ENCODE results near the gene KAT14. TPM values are rescaled to one million over a fixed set of nuclear protein-coding genes. Genes with fewer than 3 reads are reported as not detected.

Gene KAT14, protein sequence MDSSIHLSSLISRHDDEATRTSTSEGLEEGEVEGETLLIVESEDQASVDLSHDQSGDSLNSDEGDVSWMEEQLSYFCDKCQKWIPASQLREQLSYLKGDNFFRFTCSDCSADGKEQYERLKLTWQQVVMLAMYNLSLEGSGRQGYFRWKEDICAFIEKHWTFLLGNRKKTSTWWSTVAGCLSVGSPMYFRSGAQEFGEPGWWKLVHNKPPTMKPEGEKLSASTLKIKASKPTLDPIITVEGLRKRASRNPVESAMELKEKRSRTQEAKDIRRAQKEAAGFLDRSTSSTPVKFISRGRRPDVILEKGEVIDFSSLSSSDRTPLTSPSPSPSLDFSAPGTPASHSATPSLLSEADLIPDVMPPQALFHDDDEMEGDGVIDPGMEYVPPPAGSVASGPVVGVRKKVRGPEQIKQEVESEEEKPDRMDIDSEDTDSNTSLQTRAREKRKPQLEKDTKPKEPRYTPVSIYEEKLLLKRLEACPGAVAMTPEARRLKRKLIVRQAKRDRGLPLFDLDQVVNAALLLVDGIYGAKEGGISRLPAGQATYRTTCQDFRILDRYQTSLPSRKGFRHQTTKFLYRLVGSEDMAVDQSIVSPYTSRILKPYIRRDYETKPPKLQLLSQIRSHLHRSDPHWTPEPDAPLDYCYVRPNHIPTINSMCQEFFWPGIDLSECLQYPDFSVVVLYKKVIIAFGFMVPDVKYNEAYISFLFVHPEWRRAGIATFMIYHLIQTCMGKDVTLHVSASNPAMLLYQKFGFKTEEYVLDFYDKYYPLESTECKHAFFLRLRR
- 37.2 and 37.3 TPM in 2 replicates for total RNA-seq

DNA sequence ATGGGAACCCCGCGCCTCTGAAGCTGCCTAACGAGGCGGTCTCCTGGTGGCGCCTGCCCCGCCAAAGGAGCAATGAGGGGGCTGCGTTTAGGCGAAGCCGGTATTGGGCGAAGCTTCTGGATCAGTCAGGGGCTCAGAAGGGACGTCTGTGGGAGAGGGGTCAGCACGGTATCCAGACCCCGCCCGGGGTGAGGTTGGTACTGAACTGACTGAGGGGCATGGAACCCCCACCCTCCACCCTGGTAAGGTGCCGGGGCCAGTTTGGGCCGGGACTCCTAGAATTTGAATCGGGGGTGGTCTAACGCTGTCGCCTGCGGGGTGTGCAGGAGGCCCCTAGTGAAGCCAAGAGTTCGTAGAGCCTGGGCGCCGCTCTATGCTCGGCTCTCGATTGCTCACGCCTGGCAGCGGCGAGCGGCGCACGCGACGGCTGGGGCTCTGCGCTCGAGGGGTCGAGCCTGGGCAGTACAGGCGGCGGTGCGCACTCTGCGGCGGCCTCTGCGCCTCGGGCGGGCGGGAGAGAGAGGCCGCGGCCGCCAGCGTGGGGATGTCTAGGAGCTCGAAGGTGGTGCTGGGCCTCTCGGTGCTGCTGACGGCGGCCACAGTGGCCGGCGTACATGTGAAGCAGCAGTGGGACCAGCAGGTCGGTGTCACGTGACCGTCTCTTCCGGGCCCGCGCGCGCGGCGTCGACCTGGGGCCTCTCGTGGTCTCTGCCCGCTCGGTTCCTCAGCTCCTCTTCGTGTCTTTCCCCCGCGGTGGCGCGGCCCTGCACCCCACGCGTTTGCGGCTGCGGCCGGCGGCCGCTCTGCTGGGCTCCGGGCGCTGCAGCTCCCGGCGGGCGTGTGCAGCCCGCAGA lies at the start of gene KAT14, which contains the start of gene PET117:
Gene KAT14 (plus strand): TSS at position 452 of the 854 bp plus-strand sequence. CDS start 4,798 bp downstream, outside the sequence.
Gene PET117 (plus strand): TSS at position 452 of the 854 bp plus-strand sequence. CDS start 93 bp downstream, at position 545.

Small RNAs within 50 kb of the gene (small RNA-seq; reads per million reads assigned to genes)
- not detected for gene RF00019
- not detected for gene RNU7-137P

Other genes starting within 250 kb of the KAT14 start
- 99.2 and 108 TPM in 2 replicates for gene SNX5, start 169.1 kb upstream of the KAT14 start, total RNA-seq
- gene MGME1, start 168.8 kb upstream of the KAT14 start, total RNA-seq = 8.2 and 21.2 TPM in 2 replicates
- 13.8 and 17.7 TPM in 2 replicates for gene OVOL2, start 79.9 kb upstream of the KAT14 start, total RNA-seq
- 11.0 and 13.4 TPM in 2 replicates for gene PET117, start within 50 bp of the KAT14 start, total RNA-seq
- 14.9 and 21.6 TPM in 2 replicates for gene ZNF133, start 150.7 kb downstream of the KAT14 start, total RNA-seq

Data from placental epithelial cell (primary cell).